HG02870 (cell line): ENCODE results near the gene ELP6.
"Not testable (repeated sequence)": the region's sequence is repeated elsewhere in the genome, so short reads cannot be mapped to it uniquely, and the experiment has no call there.

Source experiments
- ATAC-seq: cut with Tn5 transposase; IDR thresholded peaks from one replicate; pipeline ENCODE4 v1.9.1; 2021; ENCODE audit warnings: mild to moderate bottlenecking, moderate library complexity; ENCODE audit not compliant: unreplicated experiment

The ELP6 gene

GRCh38 chr3:47469616-47470015 is 43.9 kb downstream of the ELP6 start:
- ATAC-seq: no peak

- ATAC-seq: not testable (repeated sequence)
Measured at GRCh38 chr3:47468315-47468714, 45.2 kb downstream of the ELP6 start.

- no peak for ATAC-seq
Measured at GRCh38 chr3:47464588-47464987, 48.9 kb downstream of the ELP6 start.

GRCh38 chr3:47459534-47460085 is 53.9 kb downstream of the ELP6 start:
- ATAC-seq: not testable (repeated sequence)

- ATAC-seq: no peak
Measured at GRCh38 chr3:47456984-47457383, 56.5 kb downstream of the ELP6 start.

- no peak for ATAC-seq
Measured at GRCh38 chr3:47455806-47456452, 57.6 kb downstream of the ELP6 start.

GRCh38 chr3:47452453-47453215 is 60.9 kb downstream of the ELP6 start:
- ATAC-seq: no peak
